Trophoblast cell (in vitro differentiated cells and primary cell): ENCODE results near the gene MOCS3.

Experiments
- DNase-seq, 2 donors: peaks; one replicate each; pipeline ENCODE4 v3.0.0-alpha.2; 2016
- H2AFZ ChIP-seq: 2 replicates; pipeline ENCODE4 v1.6.1; 2013; ENCODE audit warnings: low read length, moderate library complexity, mild to moderate bottlenecking; ENCODE audit not compliant: insufficient read depth, poor library complexity
- H2AK5ac ChIP-seq: 2 replicates; pipeline ENCODE4 v1.6.1; 2013; ENCODE audit warnings: mild to moderate bottlenecking, low read length
- H2BK120ac ChIP-seq: 2 replicates; pipeline ENCODE4 v1.6.1; 2013; ENCODE audit warnings: low read length, mild to moderate bottlenecking, moderate library complexity; ENCODE audit not compliant: insufficient read depth, poor library complexity
- H2BK12ac ChIP-seq: 2 replicates; pipeline ENCODE4 v1.6.1; 2013; ENCODE audit warnings: mild to moderate bottlenecking, low read length, moderate library complexity
- H2BK5ac ChIP-seq: 2 replicates; pipeline ENCODE4 v1.6.1; 2013; ENCODE audit warnings: low read length, low read depth, moderate library complexity, mild to moderate bottlenecking; ENCODE audit not compliant: poor library complexity
- H3K14ac ChIP-seq: 2 replicates; pipeline ENCODE4 v1.6.1; 2013; ENCODE audit warnings: mild to moderate bottlenecking, low read length
- H3K18ac ChIP-seq: 2 replicates; pipeline ENCODE4 v1.6.1; 2013; ENCODE audit warnings: mild to moderate bottlenecking, low read length
- H3K23ac ChIP-seq: 2 replicates; pipeline ENCODE4 v1.6.1; 2013; ENCODE audit warnings: low read length
- H3K27ac ChIP-seq: 2 replicates; pipeline ENCODE4 v1.5.1; 2013; ENCODE audit warnings: low read depth, mild to moderate bottlenecking, inconsistent platforms, low read length, moderate library complexity
- H3K27me3 ChIP-seq: 2 replicates; pipeline ENCODE4 v1.6.1; 2013; ENCODE audit warnings: inconsistent platforms, mild to moderate bottlenecking, low read length, moderate library complexity; ENCODE audit not compliant: insufficient read depth
- H3K36me3 ChIP-seq, 2 experiments: 1 replicate in 1 of 2; 2 replicates in 1 of 2; pipeline ENCODE4 v1.6.1; 2013; ENCODE audit warnings: low read length in 2 of 2, mild to moderate bottlenecking in 2 of 2, moderate library complexity in 1 of 2; ENCODE audit not compliant: insufficient read depth in 2 of 2, control insufficient read depth in 1 of 2
- H3K4ac ChIP-seq: 2 replicates; pipeline ENCODE4 v1.6.1; 2013; ENCODE audit warnings: low read depth, mild to moderate bottlenecking, low read length, moderate library complexity
- H3K4me1 ChIP-seq, 2 experiments: 1 replicate in 1 of 2; 2 replicates in 1 of 2; pipeline ENCODE4 v1.6.1; 2013; ENCODE audit warnings: low read length in 2 of 2, mild to moderate bottlenecking in 2 of 2, moderate library complexity in 1 of 2; ENCODE audit not compliant: insufficient read depth in 2 of 2, control insufficient read depth in 1 of 2
- H3K4me2 ChIP-seq: 2 replicates; pipeline ENCODE4 v1.6.1; 2013; ENCODE audit warnings: inconsistent platforms, mild to moderate bottlenecking, low read length, moderate library complexity
- H3K4me3 ChIP-seq: 2 replicates; pipeline ENCODE4 v1.5.1; 2013; ENCODE audit warnings: mild to moderate bottlenecking, low read depth, low read length, inconsistent platforms
- H3K79me1 ChIP-seq: one replicate; pipeline ENCODE4 v1.6.1; 2013; ENCODE audit warnings: low read length
- H3K79me2 ChIP-seq: 2 replicates; pipeline ENCODE4 v1.6.1; 2013; ENCODE audit warnings: low read length, mild to moderate bottlenecking; ENCODE audit not compliant: control insufficient read depth, insufficient read depth, poor library complexity
- H3K9ac ChIP-seq: 2 replicates; pipeline ENCODE4 v1.6.1; 2013; ENCODE audit warnings: mild to moderate bottlenecking, low read length
- H3K9me3 ChIP-seq: 2 replicates; pipeline ENCODE4 v1.6.1; 2013; ENCODE audit warnings: low read depth, mild to moderate bottlenecking, control low read depth, inconsistent platforms, low read length; ENCODE audit not compliant: insufficient read depth
- H4K12ac ChIP-seq: 2 replicates; pipeline ENCODE4 v1.6.1; 2013; ENCODE audit warnings: low read depth, mild to moderate bottlenecking, low read length, moderate library complexity
- H4K8ac ChIP-seq: 2 replicates; pipeline ENCODE4 v1.6.1; 2013; ENCODE audit warnings: low read depth, mild to moderate bottlenecking, low read length, moderate library complexity
- H4K91ac ChIP-seq: one replicate; pipeline ENCODE4 v1.6.1; 2013; ENCODE audit warnings: low read depth, mild to moderate bottlenecking, low read length, moderate library complexity
- WGBS: extraction: QIAGEN DNeasy Blood & Tissue Kit; methylation state at CpG from one replicate; pipeline ENCODE4 v1.1.7; 2013; ENCODE audit warnings: missing lambda C conversion rate; ENCODE audit not compliant: insufficient read length, insufficient coverage; ENCODE audit errors: extremely low coverage; 5-methylcytosine and 5-hydroxymethylcytosine counted together

MOCS3 gene

GRCh38 chr20:50980071-50980681, 21.6 kb downstream of the MOCS3 start:
- Histone ChIP-seq H3K79me2 (no peaks in the 10 kb centered on the region), H2BK12ac (no peak overlapping the region), H3K4ac (no peak overlapping the region), H3K27ac (no peak overlapping the region), H3K4me2 (no peak overlapping the region), H2AK5ac (no peak overlapping the region), H4K91ac (peak overlapping the region; percentile 16), H3K23ac (no peak overlapping the region), H2BK5ac (no peak overlapping the region), H2AFZ (no peak overlapping the region), H4K8ac (no peak overlapping the region), H3K18ac (no peak overlapping the region), H3K79me1 (no peaks in the 10 kb centered on the region), H4K12ac (no peak overlapping the region), H3K27me3 (no peaks in the 10 kb centered on the region), H3K14ac (no peak overlapping the region), H2BK120ac (no peak overlapping the region), H3K4me1 (peaks cover 0 to 5% of the 10 kb centered on the region in 2 experiments), H3K9ac (no peak overlapping the region), H3K9me3 (no peaks in the 10 kb centered on the region), H3K36me3 (no peaks in the 10 kb centered on the region), H3K4me3 (no peak overlapping the region)
- DNase-seq = peak; percentile 86 to 96
- WGBS = no CpG with 5 or more reads among the region's 8 CpGs

- Histone ChIP-seq H3K4ac (no peak overlapping the region), H4K91ac (peak overlapping the region; percentile 16), H3K14ac (no peak overlapping the region), H3K27me3 (no peaks in the 10 kb centered on the region), H2BK120ac (peak overlapping the region; percentile 0), H4K8ac (peak overlapping the region; percentile 21), H2AFZ (no peak overlapping the region), H3K23ac (no peak overlapping the region), H3K4me3 (peak overlapping the region; percentile 10), H3K4me1 (peaks cover 0 to 5% of the 10 kb centered on the region in 2 experiments), H3K79me2 (no peaks in the 10 kb centered on the region), H3K9me3 (no peaks in the 10 kb centered on the region), H4K12ac (no peak overlapping the region), H3K79me1 (no peaks in the 10 kb centered on the region), H3K4me2 (no peak overlapping the region), H3K36me3 (no peaks in the 10 kb centered on the region), H2BK12ac (peak overlapping the region; percentile 5), H3K18ac (no peak overlapping the region), H2BK5ac (no peak overlapping the region), H2AK5ac (peak overlapping the region; percentile 38), H3K27ac (no peak overlapping the region), H3K9ac (no peak overlapping the region)
- peak; percentile 25 to 81 for DNase-seq
- WGBS = no CpG with 5 or more reads among the region's 26 CpGs
These were observed 22.5 kb downstream of the MOCS3 start for GRCh38 chr20:50980851-50981713.

- Histone ChIP-seq H2AFZ (no peak overlapping the region), H2BK12ac (no peak overlapping the region), H3K9ac (no peak overlapping the region), H4K91ac (peak overlapping the region; percentile 7), H4K8ac (no peak overlapping the region), H3K4ac (no peak overlapping the region), H3K27me3 (no peaks in the 10 kb centered on the region), H3K14ac (no peak overlapping the region), H3K79me1 (no peaks in the 10 kb centered on the region), H3K4me2 (no peak overlapping the region), H2BK5ac (no peak overlapping the region), H4K12ac (no peak overlapping the region), H3K36me3 (no peaks in the 10 kb centered on the region), H3K18ac (no peak overlapping the region), H2BK120ac (no peak overlapping the region), H3K4me3 (no peak overlapping the region), H3K23ac (no peak overlapping the region), H3K4me1 (peaks cover 0 to 5% of the 10 kb centered on the region in 2 experiments), H3K9me3 (no peaks in the 10 kb centered on the region), H3K27ac (no peak overlapping the region), H2AK5ac (no peak overlapping the region), H3K79me2 (no peaks in the 10 kb centered on the region)
- DNase-seq = no peak
- WGBS = no CpG with 5 or more reads among the region's 3 CpGs
These were observed 23.1 kb downstream of the MOCS3 start for GRCh38 chr20:50981714-50982048.

GRCh38 chr20:50982363-50982762, 23.7 kb downstream of the MOCS3 start:
- H3K4me3 ChIP-seq = no peak overlapping the region
- WGBS = no CpG with 5 or more reads among the region's 4 CpGs

More at GRCh38 chr20:50982363-50982762, 23.7 kb downstream of the MOCS3 start:
- Histone ChIP-seq H2BK5ac (no peak overlapping the region), H3K4me2 (no peak overlapping the region), H2AK5ac (no peak overlapping the region), H4K12ac (no peak overlapping the region), H3K36me3 (no peaks in the 10 kb centered on the region), H2AFZ (no peak overlapping the region), H3K23ac (no peak overlapping the region), H3K27me3 (no peaks in the 10 kb centered on the region), H3K9me3 (no peaks in the 10 kb centered on the region), H3K4me1 (peaks cover 0 to 5% of the 10 kb centered on the region in 2 experiments), H3K4ac (no peak overlapping the region), H3K14ac (no peak overlapping the region), H3K79me2 (no peaks in the 10 kb centered on the region), H4K8ac (no peak overlapping the region), H3K79me1 (no peaks in the 10 kb centered on the region), H2BK12ac (no peak overlapping the region), H3K9ac (no peak overlapping the region), H2BK120ac (no peak overlapping the region), H3K18ac (no peak overlapping the region), H4K91ac (no peak overlapping the region), H3K27ac (no peak overlapping the region)
- DNase-seq = peak; percentile 63 to 68
